KBM-7 (cell line): Measurements from ENCODE around the gene C17orf113.

Experiments used
- DNase-seq: peaks from one replicate; pipeline ENCODE4 v3.0.0-alpha.2; 2015
- in situ Hi-C: fragments of 300-500 bp; cut with MboI; formaldehyde crosslinking; loops from 2 replicates; pipeline ENCODE4 v1.14.3; 2020; ENCODE audit warnings: low sequenced_read_pairs, low pct_unique_long_range_greater_than_20kb, mixed read lengths

The C17orf113 gene

DNA sequence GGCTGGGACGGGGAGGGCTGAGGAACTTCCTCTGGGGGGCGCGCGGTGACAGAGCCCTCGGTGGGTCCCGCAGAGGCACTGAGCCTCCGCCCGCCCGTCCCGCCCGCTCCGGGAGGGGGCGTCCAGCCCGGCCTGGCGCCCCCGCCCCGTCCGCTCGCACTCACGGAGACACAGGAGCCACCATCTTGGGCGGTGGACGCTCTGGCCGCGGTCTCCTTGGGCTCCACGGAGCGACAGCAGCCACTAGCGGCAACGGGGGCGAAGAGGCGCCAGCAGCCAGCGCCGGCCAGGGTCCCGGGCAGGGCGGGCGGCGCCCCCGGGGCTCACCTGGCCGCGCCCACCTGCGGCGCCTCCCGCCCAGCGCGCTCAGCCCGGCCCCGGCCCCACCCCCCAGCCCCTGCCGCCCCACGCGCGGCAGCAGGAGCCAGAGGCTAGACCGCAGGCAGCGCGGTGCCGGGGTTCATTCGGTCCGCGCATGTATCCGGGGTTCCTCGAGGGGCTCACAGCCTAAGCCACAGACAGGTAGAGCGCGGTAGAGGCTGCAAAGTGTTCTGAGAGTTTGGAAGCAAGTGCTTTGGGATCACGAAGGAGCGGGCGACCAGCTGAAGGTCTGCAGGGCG lies at the start of gene C17orf113:
Gene C17orf113, minus strand, starts transcription at position 209 of the 620 bp plus-strand sequence. CDS start 7,225 bp downstream, outside the sequence.
- DNase-seq, result peak; percentile 46

DNA sequence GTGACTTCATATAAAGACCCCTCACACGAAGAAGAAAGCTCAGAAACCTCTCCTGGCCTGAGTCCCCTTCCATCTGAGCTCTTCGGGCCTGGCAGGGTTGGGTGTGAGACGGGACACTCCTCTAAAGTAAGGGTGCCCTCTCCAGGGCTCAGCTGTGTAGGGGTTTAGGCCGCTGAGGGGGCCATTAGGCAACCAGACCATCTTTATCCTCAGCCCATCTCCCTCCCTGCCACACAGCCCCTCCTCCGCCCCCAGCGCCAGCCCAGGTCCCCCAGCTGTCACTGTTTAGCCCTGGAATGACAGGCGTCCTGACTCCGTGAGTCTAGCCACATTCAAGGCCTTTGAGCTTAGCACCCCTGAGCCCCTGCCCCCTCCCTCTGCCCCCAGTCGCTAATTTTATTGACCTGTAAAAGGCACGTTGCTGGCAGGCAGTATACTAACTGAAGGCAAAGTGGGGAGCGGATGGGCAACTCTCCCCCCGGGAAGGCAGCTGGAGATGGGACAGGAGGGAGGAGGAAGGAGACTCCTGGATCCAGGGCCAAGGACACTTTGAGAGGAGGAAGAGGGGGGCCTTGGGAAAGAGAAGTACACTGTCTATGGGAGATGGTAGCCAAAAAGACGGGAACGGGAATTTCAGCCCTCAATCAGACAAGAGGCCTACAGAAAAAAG lies 48.5 kb upstream of the C17orf113 start:
- DNase-seq, result no peak

More for the DNA sequence above, at the start of gene C17orf113:
- in situ Hi-C loops, result no loop called here

DNA sequence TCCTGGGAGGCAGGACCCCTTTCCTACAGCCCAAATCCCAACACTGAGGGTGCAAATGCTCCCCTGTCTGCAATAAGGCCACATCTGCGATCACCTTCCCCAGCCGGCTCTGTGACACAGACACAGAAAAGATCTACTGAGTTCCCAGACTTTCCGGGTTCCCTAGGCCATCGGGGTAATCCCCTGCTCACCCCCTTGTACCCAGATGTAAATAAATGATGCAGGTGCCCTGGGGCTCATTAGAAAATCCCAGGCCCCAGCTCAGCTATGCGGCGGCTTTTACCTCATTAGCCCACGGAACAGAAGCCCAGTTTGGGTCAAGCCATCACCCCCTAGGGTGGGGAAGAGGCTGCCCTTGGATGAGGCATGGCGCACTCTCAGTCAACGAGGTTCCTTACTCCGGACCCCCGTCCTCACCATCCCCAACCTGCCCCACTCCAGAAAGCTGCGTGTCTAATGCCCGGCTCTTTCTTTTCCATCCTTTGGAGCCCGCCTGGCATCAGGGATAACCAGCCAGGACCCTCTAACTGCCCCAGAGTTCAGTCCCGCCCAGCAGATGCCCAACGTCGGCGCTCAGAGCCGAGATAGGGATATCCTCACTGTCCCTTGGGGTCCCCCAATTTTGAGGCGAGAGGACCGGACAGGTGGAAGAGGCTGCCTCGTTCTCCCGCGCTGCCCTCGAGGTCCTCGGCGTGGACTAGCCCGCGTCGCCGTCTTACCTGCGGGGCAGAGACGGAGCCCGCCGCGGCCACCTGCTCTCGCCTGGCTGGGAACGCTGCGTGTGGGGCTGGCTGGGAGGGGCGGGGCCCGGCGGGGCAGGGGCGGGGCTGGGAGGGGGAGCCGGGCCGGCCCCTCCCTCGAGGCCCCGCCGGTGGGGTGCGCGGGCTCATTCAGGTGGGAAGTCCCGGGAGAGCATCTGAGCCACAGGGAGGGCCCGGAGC lies 47.6 kb upstream of the C17orf113 start, which contains the start of gene ZNF385C:
Gene ZNF385C, minus strand, starts transcription at position 783 of the 941 bp plus-strand sequence. CDS start 35,417 bp downstream, outside the sequence.
- no peak for DNase-seq
- in situ Hi-C loops, result no loop called here

More for the DNA sequence above, 48.5 kb upstream of the C17orf113 start:
- in situ Hi-C loops, result no loop called here

DNA sequence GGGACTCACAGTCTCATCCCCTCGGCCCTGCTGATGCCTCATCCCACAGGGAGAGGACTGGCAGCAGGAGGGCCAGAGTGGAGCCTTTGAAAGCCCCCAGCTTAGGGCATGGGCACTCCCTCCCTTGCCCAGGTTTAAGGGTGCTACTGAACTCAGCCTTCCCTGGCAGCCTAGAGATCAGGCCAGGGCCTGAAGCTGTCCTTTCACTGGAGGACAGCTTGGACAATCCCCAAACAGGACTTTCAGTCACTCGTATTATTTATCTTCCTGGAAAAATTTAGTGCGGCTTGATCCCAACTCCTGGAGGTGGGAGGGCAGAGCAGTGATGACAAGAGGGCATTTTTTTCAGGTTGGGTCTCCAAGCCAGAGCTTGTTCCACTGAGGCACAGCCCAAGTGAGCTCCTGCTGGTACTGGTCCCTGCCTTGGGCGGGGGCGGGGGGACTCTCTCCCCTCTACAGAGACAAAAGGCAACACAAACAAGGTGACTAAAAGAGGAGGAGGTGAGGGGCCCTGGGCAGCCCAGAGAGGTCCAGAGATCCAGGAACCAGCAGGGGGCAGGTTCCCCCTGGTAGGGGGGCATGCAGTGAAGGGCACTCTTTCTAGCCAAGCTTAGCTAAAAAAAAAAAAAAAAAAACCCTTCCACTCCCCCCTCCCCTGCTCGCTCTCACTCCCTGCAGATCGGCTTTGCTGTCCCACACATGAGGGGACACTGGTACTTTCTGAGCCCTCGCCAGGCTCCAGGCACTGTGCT lies 46.1 kb upstream of the C17orf113 start:
- in situ Hi-C loops, result no loop called here
- no peak for DNase-seq

DNA sequence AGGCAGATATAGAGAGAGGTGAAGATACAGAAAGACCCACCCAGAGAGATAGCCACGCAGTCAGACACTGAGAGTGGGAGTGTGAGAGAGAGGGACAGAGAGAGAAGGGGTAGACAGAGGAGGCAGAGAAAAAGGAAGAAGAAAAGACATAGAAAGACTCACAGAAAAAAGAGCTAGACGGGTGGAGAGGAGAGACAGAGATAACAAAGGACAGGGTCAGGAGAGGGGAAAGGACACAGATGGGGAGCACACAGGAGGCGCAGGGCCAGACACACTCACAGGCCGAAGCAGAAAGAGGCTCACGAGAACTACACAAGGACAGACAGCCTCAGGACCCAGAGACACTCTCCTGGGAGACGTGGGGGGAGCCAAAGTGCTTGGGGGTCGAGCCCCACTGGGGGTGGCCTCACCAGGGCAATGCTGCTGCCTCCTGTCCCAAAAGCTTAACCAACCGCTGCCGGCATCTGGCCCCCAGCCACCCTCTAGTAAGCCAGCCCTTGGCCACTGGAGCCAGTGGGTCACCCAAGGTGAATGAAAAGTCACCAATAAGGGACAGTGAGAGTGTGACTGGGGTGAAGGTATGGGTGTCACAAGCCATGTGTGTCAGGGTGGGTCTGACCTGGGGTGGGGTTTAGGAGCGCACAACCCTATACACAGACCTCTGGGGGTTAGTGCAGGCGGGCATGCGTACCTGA lies 44.1 kb upstream of the C17orf113 start:
- in situ Hi-C loops, result no loop called here
- DNase-seq, result no peak

DNA sequence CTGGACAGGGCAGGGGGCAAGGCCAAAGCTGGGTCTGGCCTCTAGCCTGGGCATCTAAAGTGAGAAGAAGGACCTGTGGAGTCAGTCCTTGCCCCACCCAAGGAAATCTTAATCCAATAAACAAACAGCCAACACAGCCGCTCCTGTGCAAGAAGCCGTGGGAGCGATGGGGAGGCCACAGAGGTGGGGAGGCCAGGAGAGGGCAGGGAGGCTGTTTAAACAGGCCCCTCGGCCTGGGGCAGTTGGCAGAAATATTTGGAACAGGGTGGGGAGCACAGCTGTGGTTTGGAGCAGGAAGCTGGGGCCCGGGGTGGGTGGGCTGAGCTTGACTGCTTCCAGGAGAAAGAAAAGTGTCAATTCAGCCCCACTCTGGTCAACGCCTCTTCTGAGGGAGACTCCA lies 42.5 kb upstream of the C17orf113 start:
- in situ Hi-C loops, result no loop called here

DNA sequence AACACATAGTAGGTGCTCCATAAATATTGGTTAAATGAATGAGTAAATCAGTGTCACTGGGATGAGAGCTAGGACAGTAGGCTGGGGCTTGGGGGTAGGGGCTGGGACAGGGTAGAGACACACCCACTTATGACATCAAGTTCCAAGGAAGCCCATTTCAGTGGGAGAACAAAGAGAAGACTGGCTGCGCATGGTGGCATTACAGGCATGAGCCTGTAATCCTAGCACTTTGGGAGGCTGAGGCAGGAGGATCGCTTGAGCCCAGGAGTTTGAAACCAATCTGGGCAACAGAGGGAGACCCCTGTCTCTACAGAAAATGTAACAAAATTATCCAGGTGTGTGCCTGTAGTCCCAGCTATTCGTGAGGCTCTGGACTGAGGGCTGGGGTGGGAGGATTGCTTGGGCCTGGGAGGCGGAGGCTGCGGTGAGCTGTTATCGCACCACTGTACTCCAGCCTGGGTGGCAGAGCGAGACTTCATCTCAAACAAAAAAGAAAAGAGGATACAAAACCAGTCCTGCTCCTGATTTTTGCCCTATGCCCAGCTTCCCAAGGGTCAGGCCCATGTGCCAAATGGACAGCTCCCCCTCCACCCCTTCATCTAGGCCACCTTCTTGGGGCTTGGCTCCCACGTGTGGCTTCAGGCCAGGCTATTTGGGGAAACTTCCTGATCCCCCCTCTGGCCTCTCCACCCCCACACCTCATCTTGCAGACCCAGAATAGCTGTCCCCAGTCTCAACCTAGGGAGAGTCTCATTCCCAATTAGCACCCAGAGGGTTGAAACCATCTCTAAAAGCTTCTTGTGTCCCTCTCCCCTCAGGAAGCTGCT lies 40.8 kb upstream of the C17orf113 start:
- in situ Hi-C loops, result no loop called here
- DNase-seq, result no peak

More for the DNA sequence above, 42.5 kb upstream of the C17orf113 start:
- DNase-seq, result no peak

DNA sequence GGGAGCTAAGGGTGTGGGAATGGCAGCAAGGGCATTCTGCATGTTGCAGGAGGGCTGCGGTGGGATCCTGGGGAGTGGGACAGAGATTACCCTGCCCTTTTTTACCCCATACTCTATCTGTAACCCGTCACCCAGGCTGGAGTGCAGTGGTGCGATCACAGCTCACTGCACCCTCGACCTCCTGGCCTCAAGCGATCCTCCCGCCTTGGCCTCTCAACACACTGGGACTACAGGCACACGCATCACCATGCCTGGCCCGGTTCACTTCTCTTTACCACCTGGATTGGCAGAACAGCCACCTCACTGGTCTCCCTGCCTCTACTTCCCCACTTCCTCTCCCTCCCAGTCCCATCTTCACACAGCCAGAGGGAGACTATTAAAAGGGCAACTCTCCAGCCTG lies 38.3 kb upstream of the C17orf113 start:
- DNase-seq, result no peak
- in situ Hi-C loops, result no loop called here

DNA sequence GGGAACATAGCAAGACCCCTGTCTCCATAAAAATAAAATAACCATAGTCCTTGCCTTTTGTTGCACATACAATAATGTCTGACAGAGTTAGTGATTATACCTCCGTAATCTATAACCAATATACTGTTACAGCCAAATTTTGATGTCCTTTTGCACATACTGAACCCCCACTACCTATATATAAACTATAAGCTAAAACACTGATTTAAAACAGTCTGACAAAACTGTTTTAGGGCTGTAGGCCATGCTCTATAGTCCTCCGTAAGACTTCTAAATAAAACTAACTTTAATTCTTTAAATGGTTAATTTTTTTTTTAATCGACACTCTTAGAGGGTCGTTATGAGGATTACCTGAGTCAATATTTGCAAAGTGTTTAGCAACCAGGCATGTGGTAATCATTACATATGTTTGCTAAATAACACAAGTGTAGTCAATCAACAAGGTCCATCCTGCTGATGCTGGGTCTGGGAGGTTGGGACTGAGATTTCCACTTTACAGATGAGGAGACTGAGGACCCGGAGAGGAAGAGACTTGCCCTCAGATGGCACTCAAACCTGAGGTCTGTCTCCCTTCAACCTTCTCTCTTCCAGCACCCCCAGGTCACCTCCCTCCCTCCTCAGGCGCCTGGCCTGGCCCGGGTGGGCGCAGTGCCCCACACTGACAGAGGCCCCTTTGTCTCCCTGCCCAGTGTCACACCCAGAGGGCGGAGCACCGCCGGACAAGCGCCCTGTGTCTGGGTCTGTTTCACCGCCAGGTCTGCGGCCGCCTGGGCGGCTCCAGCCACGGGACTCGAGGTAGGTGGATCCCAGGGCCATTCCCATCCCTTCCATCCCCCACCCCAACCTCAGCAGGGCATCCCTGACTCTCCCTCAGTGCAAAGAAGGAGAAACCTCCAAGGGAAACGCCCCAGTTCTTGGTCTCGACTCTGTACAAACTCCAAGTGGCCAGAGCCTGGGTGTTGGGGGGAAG lies 37.6 kb upstream of the C17orf113 start:
- DNase-seq, result no peak
- in situ Hi-C loops, result no loop called here

DNA sequence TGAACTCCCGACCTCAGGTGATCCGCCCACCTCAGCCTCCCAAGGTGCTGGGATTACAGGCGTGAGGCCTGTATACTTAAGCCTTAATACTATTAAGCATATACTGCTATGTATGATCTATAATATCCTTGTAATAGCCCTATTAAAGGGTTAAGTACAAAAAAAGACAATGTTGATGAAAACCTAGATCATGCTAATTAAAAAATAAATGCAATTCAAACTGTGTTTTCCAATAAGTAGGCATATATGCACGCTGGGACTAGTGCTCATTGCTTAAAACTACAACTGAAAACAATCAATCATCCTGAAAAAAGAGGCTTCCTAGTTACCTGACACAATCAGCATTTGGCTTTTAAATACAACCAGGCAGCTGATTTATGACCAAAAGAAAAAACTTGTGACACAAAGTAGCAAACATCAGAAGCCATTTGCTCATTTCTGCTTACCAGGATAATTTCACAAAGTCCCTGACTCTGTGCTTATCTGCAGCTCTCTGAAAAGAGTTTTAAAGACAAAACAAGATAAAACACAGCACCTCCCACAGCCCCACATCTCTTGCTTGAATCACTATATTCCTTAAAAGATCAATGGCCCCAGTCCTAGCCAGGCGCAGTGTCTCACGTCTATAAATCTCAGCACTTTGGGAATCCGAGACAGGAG lies 36.8 kb upstream of the C17orf113 start:
- DNase-seq, result no peak
- in situ Hi-C loops, result no loop called here

DNA sequence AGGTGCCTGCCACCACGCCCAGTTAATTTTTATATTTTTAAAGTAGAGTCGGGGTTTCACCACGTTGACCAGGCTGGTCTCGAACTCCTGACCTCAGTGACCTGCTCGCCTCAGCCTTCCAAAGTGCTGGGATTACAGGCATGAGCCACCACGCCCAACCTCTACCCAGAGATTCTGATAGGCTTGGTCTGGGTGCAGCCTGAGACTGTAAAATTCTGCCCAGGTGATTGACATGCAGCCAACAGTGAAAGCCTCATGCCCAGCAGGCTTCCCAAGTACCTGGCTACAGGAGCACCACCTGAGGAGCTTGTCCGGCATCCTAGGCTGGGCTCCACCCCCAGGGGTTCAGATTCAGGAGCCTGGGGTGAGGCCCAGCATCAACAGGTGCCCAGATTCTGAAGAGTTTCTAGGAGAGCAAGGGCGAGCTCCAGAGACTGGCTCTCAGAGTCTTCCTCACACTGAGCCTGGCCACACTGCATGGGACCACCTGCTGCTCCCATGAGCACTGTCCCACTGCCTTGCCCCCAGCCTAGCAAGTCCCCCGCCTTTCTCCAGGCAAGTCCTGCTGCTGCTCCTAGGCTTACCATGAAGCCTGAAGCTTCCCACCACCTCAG lies 31.2 kb upstream of the C17orf113 start:
- in situ Hi-C loops, result no loop called here
- DNase-seq, result no peak

DNA sequence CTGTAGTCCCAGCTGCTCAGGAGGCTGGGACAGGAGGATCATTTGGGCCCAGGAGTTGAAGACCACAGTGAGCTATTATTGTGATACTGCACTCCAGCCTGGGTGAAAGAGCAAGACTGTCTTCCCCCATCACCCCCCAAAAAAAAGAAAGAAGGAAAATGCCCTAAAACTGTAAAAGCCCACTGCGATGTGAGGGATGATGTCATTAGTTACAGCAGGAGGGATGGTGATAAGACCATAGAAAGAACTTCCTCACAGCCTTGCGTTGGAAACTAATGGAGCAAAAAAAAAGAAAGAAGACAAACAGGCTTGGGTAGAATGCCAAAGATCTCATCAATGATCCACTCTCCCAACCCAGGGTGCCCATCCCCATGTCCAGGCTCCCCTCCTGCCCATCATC lies 29.1 kb upstream of the C17orf113 start:
- in situ Hi-C loops, result no loop called here
- no peak for DNase-seq

DNA sequence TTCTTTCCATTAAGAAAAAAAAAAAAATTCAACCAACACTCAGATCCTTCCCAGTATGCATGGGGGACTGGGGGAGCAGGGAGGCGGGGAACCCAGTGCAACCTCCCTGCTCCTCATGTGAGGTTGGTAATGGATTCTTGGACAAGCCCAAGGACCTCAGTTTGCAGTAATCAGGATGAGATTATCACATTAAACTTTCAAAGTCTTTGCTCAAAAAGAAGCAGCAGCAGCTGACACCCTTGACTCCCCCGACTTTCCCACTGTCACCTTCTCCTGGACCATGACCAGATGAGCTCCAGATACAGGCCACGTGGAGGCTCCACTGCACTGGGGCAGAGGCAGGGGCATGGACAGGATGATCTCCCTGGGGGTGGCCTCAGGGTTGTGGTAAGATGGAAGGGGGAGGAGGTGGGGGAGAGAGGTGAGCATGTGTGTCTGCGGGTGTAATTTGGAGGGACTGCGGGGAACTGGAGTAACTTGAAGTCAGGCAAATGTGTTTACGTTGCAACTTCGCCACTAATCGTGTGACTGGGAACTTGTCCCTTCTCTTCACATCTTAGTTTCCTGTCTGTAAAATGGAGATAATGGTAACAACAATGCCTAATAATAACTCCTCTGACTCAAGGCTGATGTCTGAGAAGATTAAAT lies 28.1 kb upstream of the C17orf113 start:
- in situ Hi-C loops, result no loop called here
- peak; percentile 60 for DNase-seq

DNA sequence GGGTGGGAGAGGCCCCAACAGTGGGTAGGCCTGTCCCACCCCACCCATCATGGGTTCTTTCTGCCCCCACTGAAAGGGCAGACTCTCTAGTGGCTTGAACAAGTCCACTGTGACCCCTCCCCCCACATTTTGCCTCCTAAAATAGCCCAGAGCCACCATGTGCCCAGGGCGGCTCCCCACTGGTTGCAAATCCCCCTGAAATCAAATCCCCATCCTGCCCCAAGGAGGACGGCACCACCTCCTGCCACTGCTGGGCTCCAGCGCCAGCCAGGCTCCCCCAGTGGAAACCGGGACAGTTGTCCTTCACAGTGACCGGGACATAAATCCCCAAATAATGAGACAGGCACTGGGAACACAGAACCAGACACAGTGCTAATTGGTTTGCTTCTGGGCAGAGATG lies 27.4 kb upstream of the C17orf113 start:
- no peak for DNase-seq
- in situ Hi-C loops, result no loop called here

DNA sequence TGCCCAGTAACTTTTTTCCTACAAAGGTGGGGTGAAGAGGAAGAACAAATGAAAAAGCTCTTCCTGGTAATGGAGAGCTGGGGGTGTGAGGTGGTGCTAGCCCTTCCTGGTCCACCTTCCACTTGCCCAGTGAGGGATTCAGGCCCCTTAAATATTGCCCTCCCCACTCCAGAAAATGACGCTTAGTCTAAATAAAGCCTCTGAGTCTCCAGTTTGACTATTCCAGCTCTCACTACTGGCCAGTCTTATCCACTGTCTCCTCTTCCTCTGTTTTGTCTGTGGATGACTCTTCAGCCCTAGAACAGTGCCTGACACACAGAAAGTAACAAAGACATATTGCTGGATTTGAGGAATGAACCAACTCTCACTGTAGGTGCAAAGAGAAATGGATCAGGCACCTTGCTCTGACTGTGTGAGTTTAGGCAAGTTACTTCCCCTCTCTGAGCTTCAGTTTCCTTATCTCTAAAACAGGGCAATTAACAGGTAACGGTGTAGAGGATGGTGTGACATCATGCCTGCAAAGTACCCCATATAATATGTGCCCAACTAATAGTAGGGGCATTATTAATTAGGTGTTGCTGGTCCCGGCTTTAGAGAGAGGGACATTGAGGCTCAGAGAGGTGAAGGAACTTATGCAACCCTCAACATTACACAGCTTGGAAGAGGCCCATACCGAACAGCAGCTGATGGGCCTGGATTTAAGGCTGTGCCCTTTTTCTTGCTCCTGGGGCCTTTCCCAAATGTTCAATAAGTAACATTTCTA lies 26.6 kb upstream of the C17orf113 start:
- DNase-seq, result no peak

More for the DNA sequence above, 26.6 kb upstream of the C17orf113 start:
- in situ Hi-C loops, result no loop called here
